ENCODE data around the gene ENOX2. TPM values are rescaled to one million over a fixed set of nuclear protein-coding genes. Genes with fewer than 3 reads are reported as not detected.
A peak's percentile ranks its signal among the peaks of the same experiment; 100 is the strongest.
"Not testable (repeated sequence)": the region's sequence is repeated elsewhere in the genome, so short reads cannot be mapped to it uniquely, and the experiment has no call there.

The ENOX2 gene
- total RNA-seq, 1 donor from 2014 or later, result 15.4 TPM

GRCh38 chrX:130716346-130716745, 186.7 kb downstream of the ENOX2 start:
- H3K4me3 Mint-ChIP-seq (ENCODE audit: unreplicated experiment), result peak overlapping the region; percentile 71
- H3K36me3 Mint-ChIP-seq (ENCODE audit: unreplicated experiment), result no peaks in the 10 kb centered on the region
- H3K9me3 Mint-ChIP-seq (ENCODE audit: unreplicated experiment), result peaks cover 4% of the 10 kb centered on the region
- TF ChIP-seq, protein P1, sequence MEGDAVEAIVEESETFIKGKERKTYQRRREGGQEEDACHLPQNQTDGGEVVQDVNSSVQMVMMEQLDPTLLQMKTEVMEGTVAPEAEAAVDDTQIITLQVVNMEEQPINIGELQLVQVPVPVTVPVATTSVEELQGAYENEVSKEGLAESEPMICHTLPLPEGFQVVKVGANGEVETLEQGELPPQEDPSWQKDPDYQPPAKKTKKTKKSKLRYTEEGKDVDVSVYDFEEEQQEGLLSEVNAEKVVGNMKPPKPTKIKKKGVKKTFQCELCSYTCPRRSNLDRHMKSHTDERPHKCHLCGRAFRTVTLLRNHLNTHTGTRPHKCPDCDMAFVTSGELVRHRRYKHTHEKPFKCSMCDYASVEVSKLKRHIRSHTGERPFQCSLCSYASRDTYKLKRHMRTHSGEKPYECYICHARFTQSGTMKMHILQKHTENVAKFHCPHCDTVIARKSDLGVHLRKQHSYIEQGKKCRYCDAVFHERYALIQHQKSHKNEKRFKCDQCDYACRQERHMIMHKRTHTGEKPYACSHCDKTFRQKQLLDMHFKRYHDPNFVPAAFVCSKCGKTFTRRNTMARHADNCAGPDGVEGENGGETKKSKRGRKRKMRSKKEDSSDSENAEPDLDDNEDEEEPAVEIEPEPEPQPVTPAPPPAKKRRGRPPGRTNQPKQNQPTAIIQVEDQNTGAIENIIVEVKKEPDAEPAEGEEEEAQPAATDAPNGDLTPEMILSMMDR (IDR thresholded peaks at IDR 0.05; ENCODE audit: partially characterized antibody, unreplicated experiment), result no peak
- no peaks in the 10 kb centered on the region for H3K27me3 Mint-ChIP-seq (ENCODE audit: unreplicated experiment)
- DNase-seq, result peak; percentile 28
- H3K27ac Mint-ChIP-seq (ENCODE audit: unreplicated experiment), result peak overlapping the region; percentile 91
- peaks cover 49% of the 10 kb centered on the region for H3K4me1 Mint-ChIP-seq (ENCODE audit: low read depth, unreplicated experiment)

GRCh38 chrX:130715299-130715698, 187.7 kb downstream of the ENOX2 start:
- H3K27me3 Mint-ChIP-seq (ENCODE audit: unreplicated experiment), result no peaks in the 10 kb centered on the region
- peaks cover 43% of the 10 kb centered on the region for H3K4me1 Mint-ChIP-seq (ENCODE audit: low read depth, unreplicated experiment)
- no peaks in the 10 kb centered on the region for H3K36me3 Mint-ChIP-seq (ENCODE audit: unreplicated experiment)
- no peak overlapping the region for H3K4me3 Mint-ChIP-seq (ENCODE audit: unreplicated experiment)
- H3K27ac Mint-ChIP-seq (ENCODE audit: unreplicated experiment), result no peak overlapping the region
- TF ChIP-seq, protein P1 (IDR thresholded peaks at IDR 0.05; ENCODE audit: partially characterized antibody, unreplicated experiment), result no peak
- no peak for DNase-seq
- peaks cover 2% of the 10 kb centered on the region for H3K9me3 Mint-ChIP-seq (ENCODE audit: unreplicated experiment)

DNA sequence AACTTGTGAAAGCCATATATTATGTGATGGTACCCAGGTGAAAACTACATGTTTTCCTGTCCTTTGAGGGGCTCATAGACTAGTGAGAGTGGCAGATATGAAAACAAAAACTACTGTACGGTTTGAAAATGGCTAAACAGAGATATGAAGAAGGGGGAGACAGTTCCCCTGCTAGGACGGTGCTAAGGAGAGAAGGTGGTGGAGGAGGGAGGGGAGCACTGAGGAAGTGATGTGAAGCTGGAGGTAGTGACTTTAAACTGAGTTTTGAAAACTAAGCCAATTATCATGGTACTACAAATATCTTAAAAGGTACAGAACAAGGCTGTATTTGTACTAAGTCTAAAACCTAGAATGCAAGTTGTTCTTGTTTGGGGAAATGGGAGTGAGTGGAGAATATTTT, 188.3 kb downstream of the ENOX2 start:
- TF ChIP-seq, protein P1 (IDR thresholded peaks at IDR 0.05; ENCODE audit: partially characterized antibody, unreplicated experiment), result no peak
- no peaks in the 10 kb centered on the region for H3K27me3 Mint-ChIP-seq (ENCODE audit: unreplicated experiment)
- no peak overlapping the region for H3K27ac Mint-ChIP-seq (ENCODE audit: unreplicated experiment)
- peaks cover 2% of the 10 kb centered on the region for H3K9me3 Mint-ChIP-seq (ENCODE audit: unreplicated experiment)
- no peak for DNase-seq
- H3K4me1 Mint-ChIP-seq (ENCODE audit: low read depth, unreplicated experiment), result peaks cover 40% of the 10 kb centered on the region
- H3K4me3 Mint-ChIP-seq (ENCODE audit: unreplicated experiment), result no peak overlapping the region
- H3K36me3 Mint-ChIP-seq (ENCODE audit: unreplicated experiment), result no peaks in the 10 kb centered on the region

DNA sequence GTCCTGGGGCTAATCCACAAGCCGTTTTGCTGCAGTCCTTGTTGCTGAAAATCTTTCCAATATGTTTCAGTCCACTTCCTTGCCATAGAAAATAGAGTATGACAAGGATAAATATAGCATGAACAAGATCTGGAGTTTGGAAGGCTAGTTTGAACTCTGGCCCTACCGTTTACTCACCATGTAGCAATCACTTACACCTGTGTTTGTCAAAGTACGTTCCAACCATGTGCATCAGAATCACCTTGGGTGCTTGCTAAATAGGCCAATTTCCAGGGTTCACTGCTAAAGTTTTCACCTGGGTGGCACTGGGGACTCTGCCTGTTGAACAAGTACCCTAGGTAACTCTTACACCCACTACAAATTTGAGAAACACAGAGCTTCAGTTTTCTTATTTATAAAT, 188.9 kb downstream of the ENOX2 start:
- Mint-ChIP-seq H3K4me1 (ENCODE audit: low read depth, unreplicated experiment) (peaks cover 36% of the 10 kb centered on the region), H3K27ac (ENCODE audit: unreplicated experiment) (no peak overlapping the region), H3K4me3 (ENCODE audit: unreplicated experiment) (no peak overlapping the region), H3K9me3 (ENCODE audit: unreplicated experiment) (peaks cover 2% of the 10 kb centered on the region), H3K36me3 (ENCODE audit: unreplicated experiment) (no peaks in the 10 kb centered on the region), H3K27me3 (ENCODE audit: unreplicated experiment) (no peaks in the 10 kb centered on the region)
- no peak for DNase-seq
- TF ChIP-seq, protein P1 (IDR thresholded peaks at IDR 0.05; ENCODE audit: partially characterized antibody, unreplicated experiment), result no peak

- not testable (repeated sequence) for H3K27ac Mint-ChIP-seq (ENCODE audit: unreplicated experiment)
Measured at GRCh38 chrX:130709178-130709577, 193.8 kb downstream of the ENOX2 start.

GRCh38 chrX:130705591-130705990, 197.4 kb downstream of the ENOX2 start:
- no peak overlapping the region for H3K27ac Mint-ChIP-seq (ENCODE audit: unreplicated experiment)
- DNase-seq, result no peak
- no peak overlapping the region for H3K4me3 Mint-ChIP-seq (ENCODE audit: unreplicated experiment)
- H3K36me3 Mint-ChIP-seq (ENCODE audit: unreplicated experiment), result no peaks in the 10 kb centered on the region
- H3K27me3 Mint-ChIP-seq (ENCODE audit: unreplicated experiment), result no peaks in the 10 kb centered on the region
- no peaks in the 10 kb centered on the region for H3K4me1 Mint-ChIP-seq (ENCODE audit: low read depth, unreplicated experiment)
- H3K9me3 Mint-ChIP-seq (ENCODE audit: unreplicated experiment), result no peaks in the 10 kb centered on the region
- TF ChIP-seq, protein P1 (IDR thresholded peaks at IDR 0.05; ENCODE audit: partially characterized antibody, unreplicated experiment), result no peak

More at GRCh38 chrX:130709178-130709577, 193.8 kb downstream of the ENOX2 start:
- not testable (repeated sequence) for H3K36me3 Mint-ChIP-seq (ENCODE audit: unreplicated experiment); H3K9me3 Mint-ChIP-seq (ENCODE audit: unreplicated experiment); H3K4me3 Mint-ChIP-seq (ENCODE audit: unreplicated experiment); H3K4me1 Mint-ChIP-seq (ENCODE audit: low read depth, unreplicated experiment); DNase-seq; H3K27me3 Mint-ChIP-seq (ENCODE audit: unreplicated experiment)

Measured in glutamatergic neuron (in vitro differentiated cells).